A673 (cell line): Measurements from ENCODE around the gene LKAAEAR1. TPM values are rescaled to one million over a fixed set of nuclear protein-coding genes. Genes with fewer than 3 reads are reported as not detected.

Source experiments
- BruUV-seq: library from RNA; stranded (reverse); fragments of 400-500 nt; replicated peaks from 2 replicates; lab custom pipeline; 2021; lab: Mats Ljungman, UMichigan
- CTCF ChIA-PET: fragments of 300-600 bp; sonication (Branson Sonifier 250); formaldehyde crosslinking; loops from one replicate; lab custom pipeline; 2022; ENCODE audit warnings: antibody characterized with exemption; lab: Charles Lee
- POLR2A ChIA-PET: fragments of 300-600 bp; sonication (Branson Sonifier 250); formaldehyde crosslinking; loops from one replicate; lab custom pipeline; 2022; ENCODE audit warnings: antibody characterized with exemption; ENCODE audit not compliant: low non-redundant PET; lab: Charles Lee
- DNase-seq: peaks from one replicate; pipeline ENCODE4 v3.0.0-alpha.2; 2015; ENCODE audit warnings: low spot score
- H3K27ac ChIP-seq: fragments of 200-600 bp; sonication (generic); 2 replicates; pipeline ENCODE4 v1.5.1; 2016; ENCODE audit warnings: mixed run types, low read depth, mild to moderate bottlenecking, mixed read lengths, antibody characterized with exemption, low read length; ENCODE audit not compliant: poor library complexity, severe bottlenecking
- H3K27me3 ChIP-seq: fragments of 200-600 bp; sonication (generic); replicated peaks from 2 replicates; pipeline ENCODE4 v1.6.1; 2017; ENCODE audit warnings: mixed run types, low read depth, mild to moderate bottlenecking, mixed read lengths, antibody characterized with exemption, low read length; ENCODE audit not compliant: insufficient read depth, poor library complexity
- H3K36me3 ChIP-seq: fragments of 200-600 bp; sonication (generic); 2 replicates; pipeline ENCODE4 v1.6.1; 2016; ENCODE audit warnings: mixed run types, mild to moderate bottlenecking, mixed read lengths, antibody characterized with exemption, low read length; ENCODE audit not compliant: insufficient read depth, poor library complexity, severe bottlenecking
- H3K4me1 ChIP-seq: fragments of 200-600 bp; sonication (generic); 2 replicates; pipeline ENCODE4 v1.6.1; 2017; ENCODE audit warnings: mixed run types, mild to moderate bottlenecking, mixed read lengths, antibody characterized with exemption, low read length; ENCODE audit not compliant: insufficient read depth, poor library complexity, severe bottlenecking
- H3K4me3 ChIP-seq: fragments of 200-600 bp; sonication (generic); 2 replicates; pipeline ENCODE4 v1.5.1; 2016; ENCODE audit warnings: low read depth, mixed run types, mild to moderate bottlenecking, mixed read lengths, low read length; ENCODE audit not compliant: poor library complexity, severe bottlenecking
- H3K9me3 ChIP-seq: fragments of 200-600 bp; sonication (generic); 2 replicates; pipeline ENCODE4 v1.6.1; 2016; ENCODE audit warnings: mixed run types, low read depth, mild to moderate bottlenecking, mixed read lengths, antibody characterized with exemption, low read length; ENCODE audit not compliant: poor library complexity, severe bottlenecking
- EZH2 ChIP-seq: fragments of 200-600 bp; sonication (generic); IDR thresholded peaks from 2 replicates; pipeline ENCODE4 v1.6.1; 2017; ENCODE audit warnings: borderline replicate concordance, low read depth, mild to moderate bottlenecking, mixed read lengths, antibody characterized with exemption, low read length; ENCODE audit not compliant: poor library complexity, severe bottlenecking
- intact Hi-C: fragments of 100-400 bp; cut with micrococcal nuclease; formaldehyde crosslinking; loops from one replicate; pipeline ENCODE4 v1.10.0; 2022; ENCODE audit not compliant: unreplicated experiment
- total RNA-seq: library from RNA; stranded (reverse); gene quantifications from 2 replicates; pipeline ENCODE4 v1.2.3, GENCODE V29; 2021
- TF ChIP-seq, protein P1 (sequence below): fragments of 300-800, 200-600 bp; sonication (generic); conservative IDR thresholded peaks from 2 replicates; pipeline ENCODE4 v1.5.1; 2017; ENCODE audit warnings: low read depth, mild to moderate bottlenecking, antibody characterized with exemption, low read length, moderate library complexity, mixed read lengths

Gene LKAAEAR1
- total RNA-seq, 1 experiment from 2014 or later = 0.62 TPM

DNA sequence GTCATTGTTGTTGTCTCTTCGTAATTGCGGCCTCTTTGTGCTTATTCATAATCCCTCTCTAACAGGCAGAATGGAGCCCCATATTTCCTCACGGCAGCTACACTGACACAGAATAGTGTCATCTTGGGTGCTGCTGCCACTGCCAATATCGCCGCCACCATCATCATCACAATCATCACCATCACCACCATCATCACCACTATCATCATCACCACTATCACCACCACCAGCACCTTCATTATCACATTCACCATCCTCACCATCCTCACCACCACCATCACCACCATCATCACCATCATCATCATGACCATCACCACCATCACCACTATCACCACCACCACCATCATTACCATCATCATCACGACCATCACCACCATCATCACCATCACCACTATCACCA is 12.3 kb upstream of the LKAAEAR1 start:
- Histone ChIP-seq H3K9me3 (no peaks in the 10 kb centered on the region), H3K27ac (no peak overlapping the region), H3K36me3 (no peaks in the 10 kb centered on the region), H3K27me3 (peaks cover 8% of the 10 kb centered on the region), H3K4me3 (no peak overlapping the region), H3K4me1 (no peaks in the 10 kb centered on the region)
- CTCF ChIA-PET = interaction anchor here (1.1 kb wide), 1 partner anchor 23 kb away, joined by 3 read pairs; no protein-coding TSS in a partner anchor
- POLR2A ChIA-PET = no interaction called here
- intact Hi-C loops = no loop called here
- DNase-seq = no peak
- TF ChIP-seq, protein P1, sequence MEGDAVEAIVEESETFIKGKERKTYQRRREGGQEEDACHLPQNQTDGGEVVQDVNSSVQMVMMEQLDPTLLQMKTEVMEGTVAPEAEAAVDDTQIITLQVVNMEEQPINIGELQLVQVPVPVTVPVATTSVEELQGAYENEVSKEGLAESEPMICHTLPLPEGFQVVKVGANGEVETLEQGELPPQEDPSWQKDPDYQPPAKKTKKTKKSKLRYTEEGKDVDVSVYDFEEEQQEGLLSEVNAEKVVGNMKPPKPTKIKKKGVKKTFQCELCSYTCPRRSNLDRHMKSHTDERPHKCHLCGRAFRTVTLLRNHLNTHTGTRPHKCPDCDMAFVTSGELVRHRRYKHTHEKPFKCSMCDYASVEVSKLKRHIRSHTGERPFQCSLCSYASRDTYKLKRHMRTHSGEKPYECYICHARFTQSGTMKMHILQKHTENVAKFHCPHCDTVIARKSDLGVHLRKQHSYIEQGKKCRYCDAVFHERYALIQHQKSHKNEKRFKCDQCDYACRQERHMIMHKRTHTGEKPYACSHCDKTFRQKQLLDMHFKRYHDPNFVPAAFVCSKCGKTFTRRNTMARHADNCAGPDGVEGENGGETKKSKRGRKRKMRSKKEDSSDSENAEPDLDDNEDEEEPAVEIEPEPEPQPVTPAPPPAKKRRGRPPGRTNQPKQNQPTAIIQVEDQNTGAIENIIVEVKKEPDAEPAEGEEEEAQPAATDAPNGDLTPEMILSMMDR = no peak
- TF ChIP-seq EZH2 = no peak
- BruUV-seq = no TSS peak

DNA sequence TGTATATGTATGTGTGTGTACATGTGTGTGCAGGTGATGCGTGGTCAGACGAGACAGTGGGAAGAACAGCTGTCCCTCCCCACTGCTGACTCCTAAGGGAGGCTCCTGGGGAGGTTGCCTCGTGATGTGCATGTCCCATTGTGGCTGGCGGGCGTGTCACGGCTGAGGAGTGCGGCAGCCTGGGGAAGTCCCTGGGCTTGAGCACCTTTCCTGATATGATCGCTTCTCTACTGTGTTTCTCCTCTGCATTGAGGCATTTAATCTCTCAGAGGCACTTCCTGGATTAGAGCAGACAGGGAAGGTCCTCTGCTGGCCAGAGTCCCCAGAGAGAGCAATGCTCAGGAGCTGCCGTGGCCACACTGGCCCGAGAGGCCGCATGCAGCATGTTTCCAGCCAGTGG is 11.7 kb upstream of the LKAAEAR1 start:
- Histone ChIP-seq H3K27me3 (peaks cover 2% of the 10 kb centered on the region), H3K4me1 (no peaks in the 10 kb centered on the region), H3K36me3 (no peaks in the 10 kb centered on the region), H3K27ac (no peak overlapping the region), H3K9me3 (no peaks in the 10 kb centered on the region), H3K4me3 (no peak overlapping the region)
- no TSS peak for BruUV-seq
- intact Hi-C loops = no loop called here
- ChIA-PET CTCF (interaction anchor here (1.1 kb wide), 1 partner anchor 24 kb away, joined by 3 read pairs; no protein-coding TSS in a partner anchor), POLR2A (no interaction called here)
- no peak for DNase-seq
- no peak for TF ChIP-seq EZH2
- TF ChIP-seq, protein P1 = no peak

DNA sequence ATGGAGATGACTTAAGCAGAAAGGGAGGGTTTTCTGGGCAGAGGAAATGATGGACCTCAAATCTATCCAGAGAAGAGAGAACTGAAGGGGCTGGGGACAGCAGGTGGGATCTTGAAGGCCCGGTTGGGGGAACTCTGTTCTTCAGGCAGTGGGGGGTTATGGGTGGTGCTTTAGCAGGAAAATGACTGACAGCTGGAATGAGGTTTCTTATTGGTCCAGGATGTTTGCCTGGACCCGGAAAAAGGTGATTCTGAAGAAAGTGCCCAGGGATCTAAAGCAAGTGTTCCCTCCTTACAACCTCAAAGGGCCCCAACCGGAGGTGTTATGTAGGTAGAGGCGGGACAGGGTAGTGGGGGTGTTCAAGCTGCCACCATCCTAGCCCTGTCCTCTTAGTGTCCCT is 11.3 kb upstream of the LKAAEAR1 start:
- BruUV-seq = no TSS peak
- no peak overlapping the region for H3K27ac ChIP-seq
- H3K4me3 ChIP-seq = no peak overlapping the region
- H3K27me3 ChIP-seq = no peaks in the 10 kb centered on the region
- TF ChIP-seq EZH2 = no peak
- TF ChIP-seq, protein P1 = no peak
- ChIA-PET POLR2A (no interaction called here), CTCF (no interaction called here)
- DNase-seq = no peak
- no peaks in the 10 kb centered on the region for H3K36me3 ChIP-seq
- H3K4me1 ChIP-seq = no peaks in the 10 kb centered on the region
- no peaks in the 10 kb centered on the region for H3K9me3 ChIP-seq
- intact Hi-C loops = no loop called here
